Activated T-helper 2 cell treated with anti-CD3 and anti-CD28 coated beads, Interferon-gamma antibody, Interleukin-2, Interleukin-4, amounts not matched to agents 10 μg/mL and 5 μg/mL and 100 μg/mL, durations not matched to agents 14 hours and 24 hours and 36 hours (primary cell): ENCODE measurements around the gene PLSCR3. TPM values are rescaled to one million over a fixed set of nuclear protein-coding genes. Genes with fewer than 3 reads are reported as not detected.

ENCODE experiments used
- DNase-seq: peaks from one replicate; pipeline ENCODE4 v3.0.0; 2021; ENCODE audit warnings: low spot score
- H3K27ac Mint-ChIP-seq: one replicate; pipeline ENCODE4 v1.8.0; 2021; ENCODE audit warnings: mixed read lengths
- H3K27me3 Mint-ChIP-seq: one replicate; pipeline ENCODE4 v1.8.0; 2021; ENCODE audit warnings: low read depth, mixed read lengths
- H3K36me3 Mint-ChIP-seq: one replicate; pipeline ENCODE4 v1.8.0; 2021; ENCODE audit warnings: low read depth, mixed read lengths
- H3K4me1 Mint-ChIP-seq: one replicate; pipeline ENCODE4 v1.8.0; 2021; ENCODE audit warnings: low read depth, mixed read lengths
- H3K4me3 Mint-ChIP-seq: one replicate; pipeline ENCODE4 v1.8.0; 2021; ENCODE audit warnings: low read depth, mild to moderate bottlenecking, moderate library complexity, mixed read lengths
- H3K9me3 Mint-ChIP-seq: one replicate; pipeline ENCODE4 v1.8.0; 2021; ENCODE audit warnings: mixed read lengths
- intact Hi-C: fragments of 100-400 bp; cut with micrococcal nuclease; formaldehyde crosslinking; loops from one replicate; pipeline ENCODE4 v1.15.1; 2023
- total RNA-seq: library from RNA; stranded (reverse); gene quantifications from 2 replicates; pipeline ENCODE4 v1.2.3, GENCODE V29; 2022

PLSCR3 gene
- total RNA-seq, 1 donor from 2014 or later = 75.4 TPM

- Mint-ChIP-seq H3K27ac (no peak overlapping the region), H3K36me3 (no peaks in the 10 kb centered on the region), H3K4me3 (no peak overlapping the region), H3K4me1 (no peaks in the 10 kb centered on the region), H3K27me3 (no peaks in the 10 kb centered on the region), H3K9me3 (no peaks in the 10 kb centered on the region)
- intact Hi-C loops = no loop called here
- DNase-seq = no peak
These were observed 26.9 kb upstream of the PLSCR3 start for GRCh38 chr17:7421186-7421585.

- H3K27me3 Mint-ChIP-seq = no peaks in the 10 kb centered on the region
- no peaks in the 10 kb centered on the region for H3K4me1 Mint-ChIP-seq
- no peak within 1 kb of the TSS for H3K4me3 Mint-ChIP-seq
- no peaks in the 10 kb centered on the region for H3K9me3 Mint-ChIP-seq
- intact Hi-C loops = no loop called here
- no peak for DNase-seq
- H3K36me3 Mint-ChIP-seq = no peaks in the 10 kb centered on the region
- no peak within 1 kb of the TSS for H3K27ac Mint-ChIP-seq
These were observed 25.7 kb upstream of the PLSCR3 start, which contains the start of gene SPEM1 for GRCh38 chr17:7419819-7420610. TSS of gene SPEM1 (plus strand) at chr17:7420324. CDS start at chr17:7420385, 61 bp downstream.

- intact Hi-C loops = no loop called here
- H3K9me3 Mint-ChIP-seq = no peaks in the 10 kb centered on the region
- no peak overlapping the region for H3K27ac Mint-ChIP-seq
- H3K4me3 Mint-ChIP-seq = no peak overlapping the region
- H3K4me1 Mint-ChIP-seq = no peaks in the 10 kb centered on the region
- no peak for DNase-seq
- H3K27me3 Mint-ChIP-seq = no peaks in the 10 kb centered on the region
- H3K36me3 Mint-ChIP-seq = no peaks in the 10 kb centered on the region
These were observed 24.3 kb upstream of the PLSCR3 start for GRCh38 chr17:7418472-7419152.

GRCh38 chr17:7417056-7417655 is 22.8 kb upstream of the PLSCR3 start:
- intact Hi-C loops = no loop called here
- Mint-ChIP-seq H3K27me3 (no peaks in the 10 kb centered on the region), H3K36me3 (no peaks in the 10 kb centered on the region), H3K4me3 (no peak overlapping the region), H3K27ac (no peak overlapping the region), H3K4me1 (no peaks in the 10 kb centered on the region), H3K9me3 (no peaks in the 10 kb centered on the region)
- DNase-seq = no peak

- H3K27ac Mint-ChIP-seq = no peak overlapping the region
- H3K4me1 Mint-ChIP-seq = no peaks in the 10 kb centered on the region
- no peaks in the 10 kb centered on the region for H3K27me3 Mint-ChIP-seq
- no peak for DNase-seq
- no peak overlapping the region for H3K4me3 Mint-ChIP-seq
- intact Hi-C loops = no loop called here
- no peaks in the 10 kb centered on the region for H3K36me3 Mint-ChIP-seq
- H3K9me3 Mint-ChIP-seq = no peaks in the 10 kb centered on the region
These were observed 22.0 kb upstream of the PLSCR3 start for GRCh38 chr17:7416323-7416722.

DNA sequence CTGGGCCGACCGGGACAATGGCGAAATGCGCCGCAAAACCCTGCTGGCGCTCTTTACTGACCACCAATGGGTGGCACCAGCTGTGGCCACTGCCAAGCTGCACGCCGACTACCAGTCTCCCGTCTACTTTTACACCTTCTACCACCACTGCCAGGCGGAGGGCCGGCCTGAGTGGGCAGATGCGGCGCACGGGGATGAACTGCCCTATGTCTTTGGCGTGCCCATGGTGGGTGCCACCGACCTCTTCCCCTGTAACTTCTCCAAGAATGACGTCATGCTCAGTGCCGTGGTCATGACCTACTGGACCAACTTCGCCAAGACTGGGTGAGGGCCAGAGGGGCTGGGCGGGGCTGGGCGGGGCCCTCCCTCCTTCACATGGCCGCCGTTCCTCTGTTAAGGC is 21.5 kb upstream of the PLSCR3 start:
- Mint-ChIP-seq H3K4me1 (no peaks in the 10 kb centered on the region), H3K27ac (no peak overlapping the region), H3K9me3 (no peaks in the 10 kb centered on the region), H3K27me3 (no peaks in the 10 kb centered on the region), H3K4me3 (no peak overlapping the region), H3K36me3 (no peaks in the 10 kb centered on the region)
- intact Hi-C loops = no loop called here
- DNase-seq = no peak

- no peak overlapping the region for H3K4me3 Mint-ChIP-seq
- H3K4me1 Mint-ChIP-seq = no peaks in the 10 kb centered on the region
- intact Hi-C loops = no loop called here
- H3K9me3 Mint-ChIP-seq = no peaks in the 10 kb centered on the region
- H3K36me3 Mint-ChIP-seq = no peaks in the 10 kb centered on the region
- no peaks in the 10 kb centered on the region for H3K27me3 Mint-ChIP-seq
- DNase-seq = no peak
- no peak overlapping the region for H3K27ac Mint-ChIP-seq
These were observed 20.5 kb upstream of the PLSCR3 start for GRCh38 chr17:7414837-7415236.

- intact Hi-C loops = no loop called here
These were observed 19.1 kb upstream of the PLSCR3 start for GRCh38 chr17:7413346-7413985.

DNA sequence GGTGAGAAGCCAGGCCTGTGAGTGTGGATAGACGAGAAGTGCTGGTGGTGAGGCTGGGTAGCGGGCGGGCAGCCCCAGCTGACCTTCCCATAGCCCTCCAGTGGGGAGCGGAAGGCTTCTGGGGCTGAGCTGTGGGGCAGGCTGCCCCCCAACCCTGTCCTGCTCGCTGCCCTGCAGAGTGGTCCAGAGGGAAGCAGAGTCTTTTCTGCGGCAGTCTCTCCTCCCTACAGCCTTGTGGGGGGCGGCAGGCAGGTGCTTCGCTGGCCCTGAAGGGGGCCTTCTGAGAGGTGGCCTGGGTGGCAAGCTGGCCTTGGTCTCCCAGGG is 17.1 kb upstream of the PLSCR3 start:
- Mint-ChIP-seq H3K36me3 (no peaks in the 10 kb centered on the region), H3K9me3 (no peaks in the 10 kb centered on the region), H3K4me1 (no peaks in the 10 kb centered on the region), H3K27me3 (peaks cover 10% of the 10 kb centered on the region), H3K27ac (no peak overlapping the region), H3K4me3 (no peak overlapping the region)
- DNase-seq = no peak
- intact Hi-C loops = no loop called here

More at GRCh38 chr17:7413346-7413985, 19.1 kb upstream of the PLSCR3 start:
- peaks cover 8% of the 10 kb centered on the region for H3K27me3 Mint-ChIP-seq
- no peaks in the 10 kb centered on the region for H3K36me3 Mint-ChIP-seq
- DNase-seq = no peak
- no peaks in the 10 kb centered on the region for H3K9me3 Mint-ChIP-seq
- H3K27ac Mint-ChIP-seq = peak overlapping the region; percentile 25
- no peak overlapping the region for H3K4me3 Mint-ChIP-seq
- no peaks in the 10 kb centered on the region for H3K4me1 Mint-ChIP-seq

- Mint-ChIP-seq H3K9me3 (no peaks in the 10 kb centered on the region), H3K27ac (no peak overlapping the region), H3K27me3 (peaks cover 15% of the 10 kb centered on the region), H3K4me3 (no peak overlapping the region), H3K4me1 (peaks cover 2% of the 10 kb centered on the region), H3K36me3 (no peaks in the 10 kb centered on the region)
- intact Hi-C loops = no loop called here
- DNase-seq = no peak
These were observed 16.5 kb upstream of the PLSCR3 start for GRCh38 chr17:7410634-7411426.

- intact Hi-C loops = no loop called here
- Mint-ChIP-seq H3K27ac (no peak overlapping the region), H3K4me1 (peaks cover 4% of the 10 kb centered on the region), H3K27me3 (peaks cover 18% of the 10 kb centered on the region), H3K4me3 (no peak overlapping the region), H3K9me3 (no peaks in the 10 kb centered on the region), H3K36me3 (no peaks in the 10 kb centered on the region)
- no peak for DNase-seq
These were observed 15.4 kb upstream of the PLSCR3 start for GRCh38 chr17:7409716-7410115.

DNA sequence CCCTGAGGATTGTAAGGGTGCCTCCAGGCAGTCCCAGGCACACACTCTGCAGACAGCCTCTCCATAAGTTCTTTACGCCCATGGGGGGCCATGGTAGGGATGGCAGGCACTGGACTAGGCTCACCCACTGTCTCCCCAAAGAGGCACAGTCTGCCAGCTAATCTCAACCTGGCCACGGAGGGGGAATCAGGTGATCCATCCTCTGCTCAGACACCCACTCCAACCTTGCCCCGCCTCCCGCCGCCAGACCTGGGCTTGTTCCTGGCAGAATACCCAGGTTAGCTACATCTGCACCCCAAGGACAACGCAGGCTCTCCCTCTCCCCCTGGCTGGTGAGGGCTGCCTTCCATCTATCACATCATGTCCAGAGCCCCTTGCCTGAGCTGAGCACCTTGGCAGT is 14.5 kb upstream of the PLSCR3 start:
- H3K4me1 Mint-ChIP-seq = peaks cover 4% of the 10 kb centered on the region
- intact Hi-C loops = no loop called here
- no peaks in the 10 kb centered on the region for H3K36me3 Mint-ChIP-seq
- no peak for DNase-seq
- H3K27ac Mint-ChIP-seq = no peak overlapping the region
- no peaks in the 10 kb centered on the region for H3K9me3 Mint-ChIP-seq
- peaks cover 18% of the 10 kb centered on the region for H3K27me3 Mint-ChIP-seq
- no peak overlapping the region for H3K4me3 Mint-ChIP-seq
